ENCODE data around the gene SNRNP27.
"Not testable (repeated sequence)": the region's sequence is repeated elsewhere in the genome, so short reads cannot be mapped to it uniquely, and the experiment has no call there.

SNRNP27 gene

DNA sequence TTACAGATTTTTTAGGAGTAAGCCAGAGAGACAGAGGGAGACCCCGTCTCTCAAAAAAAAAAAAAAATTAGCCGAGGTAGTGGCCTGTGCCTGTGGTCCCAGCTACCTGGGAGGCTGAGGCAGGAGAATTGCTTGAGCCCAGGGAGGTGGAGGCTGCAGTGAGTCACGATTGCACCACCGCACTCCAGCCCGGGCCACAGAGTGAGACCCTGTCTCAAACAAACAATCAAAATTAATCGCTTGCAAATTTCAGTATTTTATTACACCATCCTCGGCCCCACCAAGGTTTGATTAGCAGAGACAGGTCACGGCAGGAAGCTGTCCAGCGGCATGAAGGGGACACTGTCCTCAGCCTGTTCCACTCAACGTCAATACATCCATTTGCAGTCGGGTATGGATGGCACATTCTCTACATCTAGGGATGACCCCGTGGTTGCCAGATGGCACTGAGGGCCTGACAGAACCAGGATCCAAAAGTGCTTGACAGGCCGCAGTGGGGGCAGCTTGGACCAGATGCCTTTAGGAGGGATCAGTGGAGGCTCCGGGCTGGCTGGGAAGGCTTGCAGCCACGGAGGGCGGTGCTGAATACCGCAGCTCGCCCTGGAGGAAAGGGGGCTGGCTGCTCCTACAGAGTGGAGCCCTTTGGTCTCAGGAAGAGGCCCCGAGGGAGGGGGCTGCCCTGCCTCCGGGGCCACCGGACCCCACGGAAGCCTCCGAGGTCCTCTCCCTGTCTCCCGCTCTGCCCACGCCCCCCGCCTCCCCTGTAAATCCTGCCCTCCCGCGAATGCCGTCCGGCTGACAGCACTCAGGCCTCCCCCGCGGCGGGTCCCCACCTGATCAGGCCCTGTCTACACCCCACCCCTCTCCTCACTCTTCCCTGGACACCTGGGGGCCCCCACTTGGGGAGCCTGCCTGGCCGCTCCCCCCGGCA is 54.5 kb downstream of the SNRNP27 start:
- H3K36me3 ChIP-seq (ENCODE audit: control insufficient read depth, insufficient read depth, low read length) = no peaks in the 10 kb centered on the region
- no peaks in the 10 kb centered on the region for H3K4me1 ChIP-seq
- H3K9ac ChIP-seq = no peak overlapping the region

GRCh38 chr2:69948963-69949645 is 55.3 kb downstream of the SNRNP27 start:
- H3K4me1 ChIP-seq = no peaks in the 10 kb centered on the region
- H3K4me3 ChIP-seq (ENCODE audit: low read depth, low read length) = no peak overlapping the region
- no peaks in the 10 kb centered on the region for H3K36me3 ChIP-seq (ENCODE audit: control insufficient read depth, insufficient read depth, low read length)
- TF ChIP-seq, protein P1, sequence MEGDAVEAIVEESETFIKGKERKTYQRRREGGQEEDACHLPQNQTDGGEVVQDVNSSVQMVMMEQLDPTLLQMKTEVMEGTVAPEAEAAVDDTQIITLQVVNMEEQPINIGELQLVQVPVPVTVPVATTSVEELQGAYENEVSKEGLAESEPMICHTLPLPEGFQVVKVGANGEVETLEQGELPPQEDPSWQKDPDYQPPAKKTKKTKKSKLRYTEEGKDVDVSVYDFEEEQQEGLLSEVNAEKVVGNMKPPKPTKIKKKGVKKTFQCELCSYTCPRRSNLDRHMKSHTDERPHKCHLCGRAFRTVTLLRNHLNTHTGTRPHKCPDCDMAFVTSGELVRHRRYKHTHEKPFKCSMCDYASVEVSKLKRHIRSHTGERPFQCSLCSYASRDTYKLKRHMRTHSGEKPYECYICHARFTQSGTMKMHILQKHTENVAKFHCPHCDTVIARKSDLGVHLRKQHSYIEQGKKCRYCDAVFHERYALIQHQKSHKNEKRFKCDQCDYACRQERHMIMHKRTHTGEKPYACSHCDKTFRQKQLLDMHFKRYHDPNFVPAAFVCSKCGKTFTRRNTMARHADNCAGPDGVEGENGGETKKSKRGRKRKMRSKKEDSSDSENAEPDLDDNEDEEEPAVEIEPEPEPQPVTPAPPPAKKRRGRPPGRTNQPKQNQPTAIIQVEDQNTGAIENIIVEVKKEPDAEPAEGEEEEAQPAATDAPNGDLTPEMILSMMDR (IDR thresholded peaks at IDR 0.05) = no peak
- no peaks in the 10 kb centered on the region for H3K9me3 ChIP-seq (ENCODE audit: control insufficient read depth, low read length)
- no peak overlapping the region for H3K9ac ChIP-seq
- H3K27ac ChIP-seq = no peak overlapping the region
- H3K79me2 ChIP-seq = no peaks in the 10 kb centered on the region
- H3K4me2 ChIP-seq (ENCODE audit: low read length) = no peak overlapping the region
- no peaks in the 10 kb centered on the region for H3K27me3 ChIP-seq (ENCODE audit: control insufficient read depth, insufficient read depth, low read length)
- no peak overlapping the region for H2AFZ ChIP-seq

More for the DNA sequence above, 54.5 kb downstream of the SNRNP27 start:
- H3K27ac ChIP-seq = no peak overlapping the region
- TF ChIP-seq, protein P1 (IDR thresholded peaks at IDR 0.05) = no peak
- no peaks in the 10 kb centered on the region for H3K79me2 ChIP-seq
- H3K9me3 ChIP-seq (ENCODE audit: control insufficient read depth, low read length) = no peaks in the 10 kb centered on the region
- H3K27me3 ChIP-seq (ENCODE audit: control insufficient read depth, insufficient read depth, low read length) = no peaks in the 10 kb centered on the region
- no peak overlapping the region for H3K4me2 ChIP-seq (ENCODE audit: low read length)
- no peak overlapping the region for H3K4me3 ChIP-seq (ENCODE audit: low read depth, low read length)
- no peak overlapping the region for H2AFZ ChIP-seq

- no peaks in the 10 kb centered on the region for H3K79me2 ChIP-seq
- H3K27me3 ChIP-seq (ENCODE audit: control insufficient read depth, insufficient read depth, low read length) = no peaks in the 10 kb centered on the region
- no peak overlapping the region for H3K4me2 ChIP-seq (ENCODE audit: low read length)
- no peaks in the 10 kb centered on the region for H3K9me3 ChIP-seq (ENCODE audit: control insufficient read depth, low read length)
- H3K27ac ChIP-seq = no peak overlapping the region
- H3K4me3 ChIP-seq (ENCODE audit: low read depth, low read length) = no peak overlapping the region
- no peak overlapping the region for H2AFZ ChIP-seq
- TF ChIP-seq, protein P1 (IDR thresholded peaks at IDR 0.05) = no peak
- H3K9ac ChIP-seq = no peak overlapping the region
- no peaks in the 10 kb centered on the region for H3K36me3 ChIP-seq (ENCODE audit: control insufficient read depth, insufficient read depth, low read length)
- no peaks in the 10 kb centered on the region for H3K4me1 ChIP-seq
Measured at GRCh38 chr2:69950241-69950640, 56.5 kb downstream of the SNRNP27 start.

DNA sequence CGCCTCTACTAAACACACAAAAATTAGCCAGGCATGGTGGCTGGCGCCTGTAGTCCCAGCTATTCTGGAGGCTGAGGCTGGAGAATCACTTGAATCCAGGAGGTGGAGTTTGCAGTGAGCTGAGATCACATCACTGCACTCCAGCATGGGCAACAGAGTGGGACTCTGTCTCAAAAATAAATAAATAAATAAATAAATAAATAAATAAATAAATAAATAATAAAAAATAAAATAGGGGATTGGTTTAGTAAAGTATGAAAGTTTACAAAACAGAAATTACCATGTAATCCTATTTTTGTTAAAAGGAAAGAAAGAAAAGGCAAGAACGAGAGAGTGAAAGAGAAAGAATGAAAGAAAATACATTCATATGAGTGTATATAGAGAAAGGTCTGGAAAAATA is 56.9 kb downstream of the SNRNP27 start:
- H3K79me2 ChIP-seq; H3K27me3 ChIP-seq (ENCODE audit: control insufficient read depth, insufficient read depth, low read length); H3K36me3 ChIP-seq (ENCODE audit: control insufficient read depth, insufficient read depth, low read length); H3K4me2 ChIP-seq (ENCODE audit: low read length); H2AFZ ChIP-seq; H3K9me3 ChIP-seq (ENCODE audit: control insufficient read depth, low read length); H3K4me1 ChIP-seq; H3K27ac ChIP-seq; H3K9ac ChIP-seq; H3K4me3 ChIP-seq (ENCODE audit: low read depth, low read length): not testable (repeated sequence)

DNA sequence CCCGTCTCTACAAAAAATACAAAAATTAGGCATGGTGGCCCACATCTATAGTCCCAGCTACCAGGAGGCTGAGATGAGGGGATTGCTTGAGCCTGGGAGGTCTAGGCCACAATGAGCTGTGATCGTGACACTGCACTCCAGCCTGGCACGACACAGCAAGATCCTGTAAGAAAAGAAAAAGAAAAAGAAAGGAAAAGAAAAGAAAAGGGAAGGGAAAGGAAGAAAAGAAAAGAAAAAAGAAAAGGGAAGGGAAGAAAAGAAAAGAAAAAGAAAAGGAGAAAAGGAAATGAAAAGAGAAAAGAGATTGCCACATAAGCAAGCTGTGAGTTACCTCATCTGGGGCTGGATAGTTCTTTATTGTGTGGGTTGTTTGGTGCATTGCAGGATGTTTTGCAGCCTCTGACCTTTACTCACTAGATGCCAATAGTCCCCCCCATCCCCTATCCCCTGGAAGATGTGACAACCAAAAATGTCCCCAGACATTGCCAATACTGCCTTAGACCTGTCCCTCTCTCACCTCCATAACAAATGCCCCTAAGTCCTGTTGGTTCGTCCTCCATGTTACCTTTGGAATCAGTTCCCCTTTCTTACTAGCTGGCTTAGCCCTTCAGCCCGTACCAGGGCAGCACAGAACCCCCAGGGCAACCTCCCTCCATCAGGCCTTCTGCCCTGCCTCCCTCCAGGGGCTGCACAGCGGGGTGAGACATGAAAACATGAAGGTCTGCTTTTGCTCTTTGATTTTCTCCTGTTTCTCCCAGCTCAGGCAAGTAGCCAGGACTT is 58.8 kb downstream of the SNRNP27 start:
- H3K27me3 ChIP-seq (ENCODE audit: control insufficient read depth, insufficient read depth, low read length) = no peaks in the 10 kb centered on the region
- no peaks in the 10 kb centered on the region for H3K4me1 ChIP-seq
- no peaks in the 10 kb centered on the region for H3K9me3 ChIP-seq (ENCODE audit: control insufficient read depth, low read length)
- no peak overlapping the region for H3K27ac ChIP-seq
- no peaks in the 10 kb centered on the region for H3K36me3 ChIP-seq (ENCODE audit: control insufficient read depth, insufficient read depth, low read length)
- no peaks in the 10 kb centered on the region for H3K79me2 ChIP-seq
- no peak overlapping the region for H3K4me2 ChIP-seq (ENCODE audit: low read length)
- no peak overlapping the region for H2AFZ ChIP-seq
- no peak overlapping the region for H3K4me3 ChIP-seq (ENCODE audit: low read depth, low read length)
- no peak overlapping the region for H3K9ac ChIP-seq
- TF ChIP-seq, protein P1 (IDR thresholded peaks at IDR 0.05) = no peak

Measured in parathyroid adenoma (tissue), 2 donors.